GM23338 (cell line): Measurements from ENCODE around the gene FRMD4A. TPM values are rescaled to one million over a fixed set of nuclear protein-coding genes. Genes with fewer than 3 reads are reported as not detected.

Experiments
- ATAC-seq: fragments of 200-7000 bp; cut with Tn5 transposase; 3 replicates; pipeline ENCODE4 v1.9.1; 2020
- DNase-seq: peaks from one replicate; pipeline ENCODE4 v3.0.0-alpha.2; 2015; ENCODE audit warnings: low spot score
- H2AFZ ChIP-seq: fragments of 200-600 bp; sonication (generic); 2 replicates; pipeline ENCODE4 v1.8.0; 2016; ENCODE audit warnings: antibody characterized with exemption, mild to moderate bottlenecking, moderate library complexity
- H3F3A ChIP-seq: fragments of 200-600 bp; sonication (generic); replicated peaks from 2 replicates; pipeline ENCODE4 v1.8.0; 2017; ENCODE audit warnings: antibody characterized with exemption, mixed run types, low read depth
- H3K27ac ChIP-seq: fragments of 200-600 bp; sonication (generic); 2 replicates; pipeline ENCODE4 v1.6.1; 2016; ENCODE audit warnings: low read depth
- H3K27me3 ChIP-seq: fragments of 200-600 bp; sonication (generic); 2 replicates; pipeline ENCODE4 v1.8.0; 2016; ENCODE audit warnings: mild to moderate bottlenecking, mixed run types, moderate library complexity; ENCODE audit not compliant: insufficient read depth
- H3K36me3 ChIP-seq: fragments of 200-600 bp; sonication (generic); 2 replicates; pipeline ENCODE4 v1.8.0; 2016; ENCODE audit warnings: mild to moderate bottlenecking; ENCODE audit not compliant: insufficient read depth
- H3K4me1 ChIP-seq: fragments of 200-600 bp; sonication (generic); 2 replicates; pipeline ENCODE4 v1.8.0; 2016; ENCODE audit warnings: mild to moderate bottlenecking, moderate library complexity; ENCODE audit not compliant: insufficient read depth
- H3K4me2 ChIP-seq: fragments of 200-600 bp; sonication (generic); 2 replicates; pipeline ENCODE4 v1.7.1; 2017; ENCODE audit warnings: mixed run types
- H3K4me3 ChIP-seq: fragments of 200-600 bp; sonication (generic); 2 replicates; pipeline ENCODE4 v1.6.1; 2016; ENCODE audit warnings: mixed run types
- H3K79me2 ChIP-seq: fragments of 200-600 bp; sonication (generic); replicated peaks from 2 replicates; pipeline ENCODE4 v1.8.0; 2017; ENCODE audit warnings: mild to moderate bottlenecking; ENCODE audit not compliant: insufficient read depth
- H3K9me2 ChIP-seq: fragments of 200-600 bp; sonication (generic); 2 replicates; pipeline ENCODE4 v1.8.0; 2017; ENCODE audit not compliant: insufficient read depth
- H4K20me1 ChIP-seq: fragments of 200-600 bp; sonication (generic); replicated peaks from 2 replicates; pipeline ENCODE4 v1.8.0; 2017; ENCODE audit warnings: mild to moderate bottlenecking; ENCODE audit not compliant: insufficient read depth
- H3K27ac Mint-ChIP-seq: 2 replicates; pipeline ENCODE4 v1.8.0; 2020; ENCODE audit warnings: inconsistent platforms, mild to moderate bottlenecking, moderate library complexity, mixed read lengths
- H3K27me3 Mint-ChIP-seq: 3 replicates; pipeline ENCODE4 v1.8.0; 2022; ENCODE audit warnings: low read depth, mild to moderate bottlenecking, moderate library complexity, mixed read lengths, inconsistent platforms; ENCODE audit not compliant: insufficient read depth, poor library complexity
- H3K36me3 Mint-ChIP-seq: 3 replicates; pipeline ENCODE4 v1.8.0; 2021; ENCODE audit warnings: low read depth, mild to moderate bottlenecking, inconsistent platforms, moderate library complexity, mixed read lengths
- H3K4me1 Mint-ChIP-seq: 3 replicates; pipeline ENCODE4 v1.8.0; 2020; ENCODE audit warnings: mild to moderate bottlenecking, inconsistent platforms, mixed read lengths
- H3K4me3 Mint-ChIP-seq: 3 replicates; pipeline ENCODE4 v1.8.0; 2021; ENCODE audit warnings: moderate library complexity, mild to moderate bottlenecking, inconsistent platforms, mixed read lengths
- H3K9me3 Mint-ChIP-seq: 3 replicates; pipeline ENCODE4 v1.8.0; 2020; ENCODE audit warnings: moderate library complexity, mild to moderate bottlenecking, inconsistent platforms, mixed read lengths
- CREB1 ChIP-seq: fragments of 250-450 bp; sonication (Bioruptor Pico); IDR thresholded peaks from 2 replicates; pipeline ENCODE4 v1.5.0; 2020; ENCODE audit warnings: low read depth, mild to moderate bottlenecking, moderate library complexity
- EZH2 ChIP-seq: fragments of 200-600 bp; sonication (generic); IDR thresholded peaks from one replicate; pipeline ENCODE4 v1.8.0; 2017; ENCODE audit warnings: antibody characterized with exemption, mild to moderate bottlenecking, low read depth; ENCODE audit not compliant: unreplicated experiment
- EZH2phosphoT487 ChIP-seq: fragments of 200-600 bp; sonication (generic); IDR thresholded peaks from one replicate; pipeline ENCODE4 v1.8.1; 2018; ENCODE audit warnings: antibody characterized with exemption; ENCODE audit not compliant: unreplicated experiment
- JUNB ChIP-seq: IDR thresholded peaks from one replicate; pipeline ENCODE4 v1.6.1; 2016; ENCODE audit warnings: antibody characterized with exemption; ENCODE audit not compliant: unreplicated experiment
- NANOG ChIP-seq: IDR thresholded peaks from 2 replicates; pipeline ENCODE4 v1.6.1; 2016; ENCODE audit warnings: antibody characterized with exemption, borderline replicate concordance
- POLR2AphosphoS5 ChIP-seq: IDR thresholded peaks from 2 replicates; pipeline ENCODE4 v1.6.1; 2016; ENCODE audit warnings: antibody characterized with exemption, low read depth
- STAT1 ChIP-seq: IDR thresholded peaks from one replicate; pipeline ENCODE4 v1.6.1; 2016; ENCODE audit warnings: antibody characterized with exemption; ENCODE audit not compliant: unreplicated experiment
- ZNF114 ChIP-seq: fragments of 250-450 bp; sonication (Bioruptor Pico); IDR thresholded peaks from 2 replicates; pipeline ENCODE4 v1.5.0; 2020; ENCODE audit warnings: mild to moderate bottlenecking, moderate library complexity
- ZNF331 ChIP-seq: fragments of 250-450 bp; sonication (Bioruptor Pico); IDR thresholded peaks from 2 replicates; pipeline ENCODE4 v1.5.0; 2020; ENCODE audit warnings: low read depth, mild to moderate bottlenecking, moderate library complexity
- polyA plus RNA-seq: library from polyadenylated mRNA; unstranded; fragments of >200 nt; fragmentation: Nextera tagmentation; extraction: Ambion mirVana; gene quantifications from 2 replicates; pipeline ENCODE4 v1.2.1, GENCODE V29; 2016
- total RNA-seq: library from RNA; depleted of rRNA; stranded (reverse); fragments of >200 nt; shearing (Covaris generic); gene quantifications from 2 replicates; pipeline ENCODE4 v1.2.3, GENCODE V29; 2014
- TF ChIP-seq, protein P1 (sequence below): fragments of 250-450 bp; sonication (Bioruptor Pico); IDR thresholded peaks from 2 replicates; pipeline ENCODE4 v1.5.0; 2020; ENCODE audit warnings: mild to moderate bottlenecking, moderate library complexity
- TF ChIP-seq, protein P2 (sequence below): IDR thresholded peaks from one replicate; pipeline ENCODE4 v1.6.1; 2018; ENCODE audit warnings: antibody characterized with exemption; ENCODE audit not compliant: unreplicated experiment
- TF ChIP-seq, protein P3 (sequence below), 2 experiments: fragments of 200-600 bp in 1 of 2; sonication (generic) in 1 of 2; conservative IDR thresholded peaks; 2 replicates each; pipeline versions ENCODE4 v1.5.1 to v1.6.1; 2016 to 2017; ENCODE audit warnings: antibody characterized with exemption in 2 of 2, low read depth in 2 of 2, mild to moderate bottlenecking in 2 of 2, moderate library complexity in 1 of 2
- TF ChIP-seq, protein P4 (sequence below): IDR thresholded peaks from 2 replicates; pipeline ENCODE4 v1.6.1; 2016; ENCODE audit warnings: antibody characterized with exemption

FRMD4A gene
- total and polyA plus RNA-seq, 2 experiments from 2014 or later = 14.0 to 20.1 TPM

DNA sequence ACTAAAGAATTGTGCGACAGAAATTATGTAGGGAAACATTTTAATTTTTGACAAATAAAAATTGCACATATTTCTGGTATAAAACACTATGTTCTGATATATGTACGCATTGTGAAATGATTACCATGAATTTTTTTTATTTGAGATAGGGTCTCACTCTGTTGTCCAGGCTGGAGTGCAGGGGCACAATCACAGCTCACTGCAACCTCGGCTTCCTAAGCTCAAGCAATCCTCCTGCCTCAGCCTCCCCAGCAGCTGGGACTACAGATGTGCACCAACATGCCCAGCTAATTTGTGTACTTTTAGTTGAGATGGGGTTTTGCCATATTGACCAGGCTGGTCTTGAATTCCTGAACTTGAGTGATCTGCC is 149.2 kb downstream of the FRMD4A start:
- TF ChIP-seq JUNB (no peak), EZH2 (no peak), EZH2phosphoT487 (no peak), ZNF114 (CRISPR knock-in tag) (no peak), CREB1 (no peak), STAT1 (no peak), POLR2AphosphoS5 (no peak), NANOG (no peak), ZNF331 (no peak)
- TF ChIP-seq, protein P1, sequence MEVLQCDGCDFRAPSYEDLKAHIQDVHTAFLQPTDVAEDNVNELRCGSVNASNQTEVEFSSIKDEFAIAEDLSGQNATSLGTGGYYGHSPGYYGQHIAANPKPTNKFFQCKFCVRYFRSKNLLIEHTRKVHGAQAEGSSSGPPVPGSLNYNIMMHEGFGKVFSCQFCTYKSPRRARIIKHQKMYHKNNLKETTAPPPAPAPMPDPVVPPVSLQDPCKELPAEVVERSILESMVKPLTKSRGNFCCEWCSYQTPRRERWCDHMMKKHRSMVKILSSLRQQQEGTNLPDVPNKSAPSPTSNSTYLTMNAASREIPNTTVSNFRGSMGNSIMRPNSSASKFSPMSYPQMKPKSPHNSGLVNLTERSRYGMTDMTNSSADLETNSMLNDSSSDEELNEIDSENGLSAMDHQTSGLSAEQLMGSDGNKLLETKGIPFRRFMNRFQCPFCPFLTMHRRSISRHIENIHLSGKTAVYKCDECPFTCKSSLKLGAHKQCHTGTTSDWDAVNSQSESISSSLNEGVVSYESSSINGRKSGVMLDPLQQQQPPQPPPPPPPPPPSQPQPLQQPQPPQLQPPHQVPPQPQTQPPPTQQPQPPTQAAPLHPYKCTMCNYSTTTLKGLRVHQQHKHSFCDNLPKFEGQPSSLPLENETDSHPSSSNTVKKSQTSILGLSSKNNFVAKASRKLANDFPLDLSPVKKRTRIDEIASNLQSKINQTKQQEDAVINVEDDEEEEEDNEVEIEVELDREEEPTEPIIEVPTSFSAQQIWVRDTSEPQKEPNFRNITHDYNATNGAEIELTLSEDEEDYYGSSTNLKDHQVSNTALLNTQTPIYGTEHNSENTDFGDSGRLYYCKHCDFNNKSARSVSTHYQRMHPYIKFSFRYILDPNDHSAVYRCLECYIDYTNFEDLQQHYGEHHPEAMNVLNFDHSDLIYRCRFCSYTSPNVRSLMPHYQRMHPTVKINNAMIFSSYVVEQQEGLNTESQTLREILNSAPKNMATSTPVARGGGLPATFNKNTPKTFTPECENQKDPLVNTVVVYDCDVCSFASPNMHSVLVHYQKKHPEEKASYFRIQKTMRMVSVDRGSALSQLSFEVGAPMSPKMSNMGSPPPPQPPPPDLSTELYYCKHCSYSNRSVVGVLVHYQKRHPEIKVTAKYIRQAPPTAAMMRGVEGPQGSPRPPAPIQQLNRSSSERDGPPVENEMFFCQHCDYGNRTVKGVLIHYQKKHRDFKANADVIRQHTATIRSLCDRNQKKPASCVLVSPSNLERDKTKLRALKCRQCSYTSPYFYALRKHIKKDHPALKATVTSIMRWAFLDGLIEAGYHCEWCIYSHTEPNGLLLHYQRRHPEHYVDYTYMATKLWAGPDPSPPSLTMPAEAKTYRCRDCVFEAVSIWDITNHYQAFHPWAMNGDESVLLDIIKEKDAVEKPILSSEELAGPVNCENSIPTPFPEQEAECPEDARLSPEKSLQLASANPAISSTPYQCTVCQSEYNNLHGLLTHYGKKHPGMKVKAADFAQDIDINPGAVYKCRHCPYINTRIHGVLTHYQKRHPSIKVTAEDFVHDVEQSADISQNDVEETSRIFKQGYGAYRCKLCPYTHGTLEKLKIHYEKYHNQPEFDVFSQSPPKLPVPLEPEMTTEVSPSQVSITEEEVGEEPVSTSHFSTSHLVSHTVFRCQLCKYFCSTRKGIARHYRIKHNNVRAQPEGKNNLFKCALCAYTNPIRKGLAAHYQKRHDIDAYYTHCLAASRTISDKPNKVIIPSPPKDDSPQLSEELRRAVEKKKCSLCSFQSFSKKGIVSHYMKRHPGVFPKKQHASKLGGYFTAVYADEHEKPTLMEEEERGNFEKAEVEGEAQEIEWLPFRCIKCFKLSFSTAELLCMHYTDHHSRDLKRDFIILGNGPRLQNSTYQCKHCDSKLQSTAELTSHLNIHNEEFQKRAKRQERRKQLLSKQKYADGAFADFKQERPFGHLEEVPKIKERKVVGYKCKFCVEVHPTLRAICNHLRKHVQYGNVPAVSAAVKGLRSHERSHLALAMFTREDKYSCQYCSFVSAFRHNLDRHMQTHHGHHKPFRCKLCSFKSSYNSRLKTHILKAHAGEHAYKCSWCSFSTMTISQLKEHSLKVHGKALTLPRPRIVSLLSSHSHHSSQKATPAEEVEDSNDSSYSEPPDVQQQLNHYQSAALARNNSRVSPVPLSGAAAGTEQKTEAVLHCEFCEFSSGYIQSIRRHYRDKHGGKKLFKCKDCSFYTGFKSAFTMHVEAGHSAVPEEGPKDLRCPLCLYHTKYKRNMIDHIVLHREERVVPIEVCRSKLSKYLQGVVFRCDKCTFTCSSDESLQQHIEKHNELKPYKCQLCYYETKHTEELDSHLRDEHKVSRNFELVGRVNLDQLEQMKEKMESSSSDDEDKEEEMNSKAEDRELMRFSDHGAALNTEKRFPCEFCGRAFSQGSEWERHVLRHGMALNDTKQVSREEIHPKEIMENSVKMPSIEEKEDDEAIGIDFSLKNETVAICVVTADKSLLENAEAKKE (CRISPR knock-in tag) = no peak
- TF ChIP-seq, protein P2, sequence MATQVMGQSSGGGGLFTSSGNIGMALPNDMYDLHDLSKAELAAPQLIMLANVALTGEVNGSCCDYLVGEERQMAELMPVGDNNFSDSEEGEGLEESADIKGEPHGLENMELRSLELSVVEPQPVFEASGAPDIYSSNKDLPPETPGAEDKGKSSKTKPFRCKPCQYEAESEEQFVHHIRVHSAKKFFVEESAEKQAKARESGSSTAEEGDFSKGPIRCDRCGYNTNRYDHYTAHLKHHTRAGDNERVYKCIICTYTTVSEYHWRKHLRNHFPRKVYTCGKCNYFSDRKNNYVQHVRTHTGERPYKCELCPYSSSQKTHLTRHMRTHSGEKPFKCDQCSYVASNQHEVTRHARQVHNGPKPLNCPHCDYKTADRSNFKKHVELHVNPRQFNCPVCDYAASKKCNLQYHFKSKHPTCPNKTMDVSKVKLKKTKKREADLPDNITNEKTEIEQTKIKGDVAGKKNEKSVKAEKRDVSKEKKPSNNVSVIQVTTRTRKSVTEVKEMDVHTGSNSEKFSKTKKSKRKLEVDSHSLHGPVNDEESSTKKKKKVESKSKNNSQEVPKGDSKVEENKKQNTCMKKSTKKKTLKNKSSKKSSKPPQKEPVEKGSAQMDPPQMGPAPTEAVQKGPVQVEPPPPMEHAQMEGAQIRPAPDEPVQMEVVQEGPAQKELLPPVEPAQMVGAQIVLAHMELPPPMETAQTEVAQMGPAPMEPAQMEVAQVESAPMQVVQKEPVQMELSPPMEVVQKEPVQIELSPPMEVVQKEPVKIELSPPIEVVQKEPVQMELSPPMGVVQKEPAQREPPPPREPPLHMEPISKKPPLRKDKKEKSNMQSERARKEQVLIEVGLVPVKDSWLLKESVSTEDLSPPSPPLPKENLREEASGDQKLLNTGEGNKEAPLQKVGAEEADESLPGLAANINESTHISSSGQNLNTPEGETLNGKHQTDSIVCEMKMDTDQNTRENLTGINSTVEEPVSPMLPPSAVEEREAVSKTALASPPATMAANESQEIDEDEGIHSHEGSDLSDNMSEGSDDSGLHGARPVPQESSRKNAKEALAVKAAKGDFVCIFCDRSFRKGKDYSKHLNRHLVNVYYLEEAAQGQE = no peak
- TF ChIP-seq, protein P3, sequence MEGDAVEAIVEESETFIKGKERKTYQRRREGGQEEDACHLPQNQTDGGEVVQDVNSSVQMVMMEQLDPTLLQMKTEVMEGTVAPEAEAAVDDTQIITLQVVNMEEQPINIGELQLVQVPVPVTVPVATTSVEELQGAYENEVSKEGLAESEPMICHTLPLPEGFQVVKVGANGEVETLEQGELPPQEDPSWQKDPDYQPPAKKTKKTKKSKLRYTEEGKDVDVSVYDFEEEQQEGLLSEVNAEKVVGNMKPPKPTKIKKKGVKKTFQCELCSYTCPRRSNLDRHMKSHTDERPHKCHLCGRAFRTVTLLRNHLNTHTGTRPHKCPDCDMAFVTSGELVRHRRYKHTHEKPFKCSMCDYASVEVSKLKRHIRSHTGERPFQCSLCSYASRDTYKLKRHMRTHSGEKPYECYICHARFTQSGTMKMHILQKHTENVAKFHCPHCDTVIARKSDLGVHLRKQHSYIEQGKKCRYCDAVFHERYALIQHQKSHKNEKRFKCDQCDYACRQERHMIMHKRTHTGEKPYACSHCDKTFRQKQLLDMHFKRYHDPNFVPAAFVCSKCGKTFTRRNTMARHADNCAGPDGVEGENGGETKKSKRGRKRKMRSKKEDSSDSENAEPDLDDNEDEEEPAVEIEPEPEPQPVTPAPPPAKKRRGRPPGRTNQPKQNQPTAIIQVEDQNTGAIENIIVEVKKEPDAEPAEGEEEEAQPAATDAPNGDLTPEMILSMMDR (conservative IDR thresholded peaks at IDR 0.05; ENCODE audit: low read depth in 2 of 2) = no peak
- TF ChIP-seq, protein P4, sequence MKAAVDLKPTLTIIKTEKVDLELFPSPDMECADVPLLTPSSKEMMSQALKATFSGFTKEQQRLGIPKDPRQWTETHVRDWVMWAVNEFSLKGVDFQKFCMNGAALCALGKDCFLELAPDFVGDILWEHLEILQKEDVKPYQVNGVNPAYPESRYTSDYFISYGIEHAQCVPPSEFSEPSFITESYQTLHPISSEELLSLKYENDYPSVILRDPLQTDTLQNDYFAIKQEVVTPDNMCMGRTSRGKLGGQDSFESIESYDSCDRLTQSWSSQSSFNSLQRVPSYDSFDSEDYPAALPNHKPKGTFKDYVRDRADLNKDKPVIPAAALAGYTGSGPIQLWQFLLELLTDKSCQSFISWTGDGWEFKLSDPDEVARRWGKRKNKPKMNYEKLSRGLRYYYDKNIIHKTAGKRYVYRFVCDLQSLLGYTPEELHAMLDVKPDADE = no peak
- ATAC-seq (no peak), DNase-seq (no peak)
- Histone ChIP-seq H3K9me2 (peaks cover 4% of the 10 kb centered on the region; the same call in 1 of the 2 replicates), H3K27me3 (no peaks in the 10 kb centered on the region), H2AFZ (no peak overlapping the region), H3K27ac (no peak overlapping the region), H3K4me3 (no peak overlapping the region), H3K4me1 (peaks cover 5% of the 10 kb centered on the region), H3F3A (peaks cover 4% of the 10 kb centered on the region; the same call in 1 of the 2 replicates), H3K79me2 (no peaks in the 10 kb centered on the region), H3K4me2 (no peak overlapping the region), H4K20me1 (no peaks in the 10 kb centered on the region), H3K36me3 (no peaks in the 10 kb centered on the region)
- Mint-ChIP-seq H3K4me3 (no peak overlapping the region), H3K27ac (no peak overlapping the region), H3K36me3 (no peaks in the 10 kb centered on the region), H3K9me3 (peaks cover 6% of the 10 kb centered on the region; the same call in 2 of the 3 replicates), H3K4me1 (peaks cover 16% of the 10 kb centered on the region), H3K27me3 (peaks cover 14% of the 10 kb centered on the region)
